ENCODE results near the gene ZNF784. TPM values are rescaled to one million over a fixed set of nuclear protein-coding genes. Genes with fewer than 3 reads are reported as not detected.

ZNF784 gene
- total and polyA plus RNA-seq, 9 of the 15 experiments (the other 6 are each of a cell fraction or from before 2014, with no cell fraction given) = 0.14 to 6.1 (median 2.1) TPM

- 0 out of 2 replicates have a peak, but pooled peaks have one; percentile 51 for TF ChIP-seq SP1 (CRISPR knock-in tag; IDR thresholded peaks at IDR 0.05)
- TF ChIP-seq KDM5B (IDR thresholded peaks at IDR 0.05; ENCODE audit: insufficient replicate concordance, low read depth, low read length) = peak; percentile 7
- no peak for TF ChIP-seq ARID4B (CRISPR knock-in tag; IDR thresholded peaks at IDR 0.05)
- TF ChIP-seq PKNOX1 (IDR thresholded peaks at IDR 0.05) = no peak
- no peak for TF ChIP-seq TEAD4 (IDR thresholded peaks at IDR 0.05; ENCODE audit: low read length)
- no peak for TF ChIP-seq TEAD4 (CRISPR knock-in tag; IDR thresholded peaks at IDR 0.05; ENCODE audit: borderline replicate concordance)
- peak; percentile 77 for TF ChIP-seq POLR2G (IDR thresholded peaks at IDR 0.05; ENCODE audit: low read depth, low read length)
- TF ChIP-seq, protein P1, sequence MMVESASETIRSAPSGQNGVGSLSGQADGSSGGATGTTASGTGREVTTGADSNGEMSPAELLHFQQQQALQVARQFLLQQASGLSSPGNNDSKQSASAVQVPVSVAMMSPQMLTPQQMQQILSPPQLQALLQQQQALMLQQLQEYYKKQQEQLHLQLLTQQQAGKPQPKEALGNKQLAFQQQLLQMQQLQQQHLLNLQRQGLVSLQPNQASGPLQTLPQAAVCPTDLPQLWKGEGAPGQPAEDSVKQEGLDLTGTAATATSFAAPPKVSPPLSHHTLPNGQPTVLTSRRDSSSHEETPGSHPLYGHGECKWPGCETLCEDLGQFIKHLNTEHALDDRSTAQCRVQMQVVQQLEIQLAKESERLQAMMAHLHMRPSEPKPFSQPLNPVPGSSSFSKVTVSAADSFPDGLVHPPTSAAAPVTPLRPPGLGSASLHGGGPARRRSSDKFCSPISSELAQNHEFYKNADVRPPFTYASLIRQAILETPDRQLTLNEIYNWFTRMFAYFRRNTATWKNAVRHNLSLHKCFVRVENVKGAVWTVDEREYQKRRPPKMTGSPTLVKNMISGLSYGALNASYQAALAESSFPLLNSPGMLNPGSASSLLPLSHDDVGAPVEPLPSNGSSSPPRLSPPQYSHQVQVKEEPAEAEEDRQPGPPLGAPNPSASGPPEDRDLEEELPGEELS (CRISPR knock-in tag; IDR thresholded peaks at IDR 0.05; ENCODE audit: borderline replicate concordance) = no peak
- TF ChIP-seq ZSCAN29 (IDR thresholded peaks at IDR 0.05) = no peak
- TF ChIP-seq ZNF740 (CRISPR knock-in tag; IDR thresholded peaks at IDR 0.05) = no peak
- no peak for TF ChIP-seq ZNF740 (tag; IDR thresholded peaks at IDR 0.05)
- peak; percentile 92; the same call in 1 of the 2 replicates for TF ChIP-seq CAMTA2 (CRISPR knock-in tag; conservative IDR thresholded peaks at IDR 0.05)
- no peak for TF ChIP-seq PATZ1 (CRISPR knock-in tag; IDR thresholded peaks at IDR 0.05; ENCODE audit: borderline replicate concordance)
- no peak for TF ChIP-seq ZNF77 (CRISPR knock-in tag; IDR thresholded peaks at IDR 0.05)
- TF ChIP-seq HIVEP1 (CRISPR knock-in tag; IDR thresholded peaks at IDR 0.05) = no peak
- TF ChIP-seq HCFC1 (IDR thresholded peaks at IDR 0.05; ENCODE audit: low read depth, low read length) = peak; percentile 20; the same call in 1 of the 2 replicates
- TF ChIP-seq EGR1 (conservative IDR thresholded peaks at IDR 0.05) = peak; percentile 68
- TF ChIP-seq BRCA1 (IDR thresholded peaks at IDR 0.05) = no peak
- TF ChIP-seq BRCA1 (CRISPR knock-in tag; IDR thresholded peaks at IDR 0.05) = no peak
- TF ChIP-seq ZNF583 (CRISPR knock-in tag; IDR thresholded peaks at IDR 0.05) = no peak
These were observed 19.1 kb downstream of the ZNF784 start (continued) for GRCh38 chr19:55605207-55605636.

Data from K562 (cell line).